PC-9 (cell line): ENCODE data around the gene ZNF516. TPM values are rescaled to one million over a fixed set of nuclear protein-coding genes. Genes with fewer than 3 reads are reported as not detected.
"Not testable (repeated sequence)": the region's sequence is repeated elsewhere in the genome, so short reads cannot be mapped to it uniquely, and the experiment has no call there.

Source experiments
- BruUV-seq: library from RNA; stranded (reverse); fragments of 400-500 nt; replicated peaks from 2 replicates; lab custom pipeline; 2021; lab: Mats Ljungman, UMichigan
- CTCF ChIA-PET: fragments of 300-600 bp; sonication (Branson Sonifier 250); formaldehyde crosslinking; loops from one replicate; lab custom pipeline; 2022; ENCODE audit warnings: antibody characterized with exemption; lab: Charles Lee
- POLR2A ChIA-PET: fragments of 300-600 bp; sonication (Branson Sonifier 250); formaldehyde crosslinking; loops from one replicate; lab custom pipeline; 2022; ENCODE audit warnings: antibody characterized with exemption; ENCODE audit not compliant: unreplicated experiment; lab: Charles Lee
- DNase-seq, 2 experiments: peaks; one replicate each; pipeline versions ENCODE4 v3.0.0 to v3.0.0-alpha.2; 2015 to 2022; ENCODE audit warnings: mixed read lengths in 1 of 2
- H2AFZ ChIP-seq: fragments of 200-600 bp; sonication (generic); 2 replicates; pipeline ENCODE4 v1.8.1; 2017; ENCODE audit warnings: antibody characterized with exemption
- H3F3A ChIP-seq: fragments of 200-600 bp; sonication (generic); 2 replicates; pipeline ENCODE4 v1.8.1; 2017; ENCODE audit warnings: antibody characterized with exemption, mild to moderate bottlenecking, low read depth; ENCODE audit not compliant: insufficient read depth
- H3K27ac ChIP-seq: fragments of 200-600 bp; sonication (generic); 2 replicates; pipeline ENCODE4 v1.6.1; 2016; ENCODE audit warnings: mixed run types
- H3K27me3 ChIP-seq: fragments of 200-600 bp; sonication (generic); 2 replicates; pipeline ENCODE4 v1.6.1; 2016; ENCODE audit warnings: low read depth, mixed run types; ENCODE audit not compliant: insufficient read depth
- H3K36me3 ChIP-seq: fragments of 200-600 bp; sonication (generic); 2 replicates; pipeline ENCODE4 v1.6.1; 2016; ENCODE audit warnings: low read depth, mixed run types
- H3K4me1 ChIP-seq: fragments of 200-600 bp; sonication (generic); replicated peaks from 2 replicates; pipeline ENCODE4 v1.6.1; 2016; ENCODE audit warnings: mixed run types; ENCODE audit not compliant: insufficient read depth
- H3K4me2 ChIP-seq: fragments of 200-600 bp; sonication (generic); 2 replicates; pipeline ENCODE4 v1.6.1; 2017; ENCODE audit warnings: mixed run types
- H3K4me3 ChIP-seq: fragments of 200-600 bp; sonication (generic); 2 replicates; pipeline ENCODE4 v1.6.1; 2016; ENCODE audit warnings: mixed run types
- H3K79me2 ChIP-seq: fragments of 200-600 bp; sonication (generic); 2 replicates; pipeline ENCODE4 v1.6.1; 2017; ENCODE audit warnings: low read depth, mixed run types
- H3K9me2 ChIP-seq: fragments of 200-600 bp; sonication (generic); 2 replicates; pipeline ENCODE4 v1.8.1; 2017; ENCODE audit warnings: mild to moderate bottlenecking; ENCODE audit not compliant: insufficient read depth
- H3K9me3 ChIP-seq: fragments of 200-600 bp; sonication (generic); 2 replicates; pipeline ENCODE4 v1.8.1; 2016; ENCODE audit warnings: low read depth; ENCODE audit not compliant: insufficient read depth
- H4K20me1 ChIP-seq: fragments of 200-600 bp; sonication (generic); 2 replicates; pipeline ENCODE4 v1.8.1; 2017; ENCODE audit not compliant: insufficient read depth
- EZH2 ChIP-seq: fragments of 200-600 bp; sonication (generic); IDR thresholded peaks from 2 replicates; pipeline ENCODE4 v1.8.0; 2017; ENCODE audit warnings: antibody characterized with exemption, low read depth
- intact Hi-C: fragments of 100-400 bp; cut with micrococcal nuclease; formaldehyde crosslinking; loops from one replicate; pipeline ENCODE4 v1.10.0; 2022; ENCODE audit not compliant: unreplicated experiment
- total RNA-seq: library from RNA; stranded (reverse); gene quantifications from 2 replicates; pipeline ENCODE4 v1.2.3, GENCODE V29; 2021
- TF ChIP-seq, protein P1 (sequence below): fragments of 200-600 bp; sonication (generic); conservative IDR thresholded peaks from 2 replicates; pipeline ENCODE4 v1.6.1; 2017; ENCODE audit warnings: mixed run types, antibody characterized with exemption, mild to moderate bottlenecking, moderate library complexity

Gene ZNF516
- total RNA-seq, 1 experiment from 2014 or later: 32.7 TPM

DNA sequence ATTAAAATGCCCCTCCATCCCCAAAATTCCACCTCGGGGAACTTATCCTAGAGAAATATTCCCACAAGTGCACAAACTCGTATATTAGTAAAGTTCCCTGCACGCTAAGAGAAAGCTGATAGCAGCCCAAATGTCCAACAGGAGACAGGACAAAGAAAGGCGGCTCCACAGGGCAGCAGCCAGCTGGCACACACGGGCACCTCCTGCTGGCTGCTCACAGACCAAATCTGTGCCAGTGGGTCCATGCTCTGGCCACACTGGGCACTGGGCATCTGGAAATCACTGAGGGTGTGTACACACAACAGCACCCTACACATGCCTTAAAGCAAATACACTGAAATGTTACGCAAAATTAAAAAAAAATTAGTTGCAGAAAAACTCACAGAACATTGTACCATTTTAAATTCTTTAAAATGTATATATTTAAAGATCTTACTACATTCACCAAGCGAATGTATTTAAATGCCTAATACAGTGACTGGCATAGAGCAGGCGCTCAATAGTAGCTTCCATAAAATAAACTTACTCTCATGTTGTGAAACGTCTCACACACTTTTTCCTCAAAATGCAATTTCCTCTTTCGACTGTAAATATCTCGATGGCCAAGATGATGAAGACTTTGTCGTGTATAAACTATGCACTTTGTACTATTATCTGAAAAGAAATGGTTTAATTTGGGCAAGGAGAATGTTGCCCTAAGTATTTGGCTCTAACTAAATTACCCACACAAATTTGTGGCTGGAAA lies 19.4 kb downstream of the ZNF516 start:
- ChIA-PET CTCF (interaction anchor here (0.6 to 0.9 kb wide), 2 partner anchors 144 to 212 kb away, joined by 3 to 4 read pairs; no protein-coding TSS in a partner anchor), POLR2A (no interaction called here)
- no peak for DNase-seq

DNA sequence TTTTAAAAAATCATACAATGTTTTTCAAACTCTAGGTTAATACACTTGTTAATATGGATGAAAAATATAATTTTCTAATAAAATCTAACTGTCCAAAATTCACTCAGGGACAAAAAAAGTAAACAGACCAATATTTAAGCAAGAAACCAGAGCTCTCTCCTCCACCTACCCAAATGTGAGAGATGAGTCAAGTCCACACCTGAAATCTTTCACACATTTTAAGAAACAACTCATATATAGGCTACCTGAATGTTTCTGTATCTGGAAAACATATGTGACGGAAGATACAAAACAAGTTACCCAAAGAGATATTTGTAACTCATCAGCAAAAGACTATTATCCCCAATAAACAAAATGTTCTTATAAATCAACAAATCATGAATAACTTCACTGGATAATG lies 20.2 kb downstream of the ZNF516 start:
- intact Hi-C loops: loop anchor here (5.0 kb wide), 1 partner anchor 92 kb away; no protein-coding TSS in a partner anchor
- Histone ChIP-seq H2AFZ (no peak overlapping the region), H3K9me2 (no peaks in the 10 kb centered on the region), H3F3A (peaks cover 36% of the 10 kb centered on the region), H3K4me2 (no peak overlapping the region), H3K27ac (peak overlapping the region; percentile 94), H3K9me3 (no peaks in the 10 kb centered on the region), H3K36me3 (no peaks in the 10 kb centered on the region; the same call in 1 of the 2 replicates), H3K27me3 (no peaks in the 10 kb centered on the region), H3K4me3 (no peak overlapping the region), H4K20me1 (peaks cover 6% of the 10 kb centered on the region), H3K4me1 (peaks cover 51% of the 10 kb centered on the region), H3K79me2 (peaks cover 79% of the 10 kb centered on the region)
- ChIA-PET CTCF (no interaction called here), POLR2A (no interaction called here)
- DNase-seq: no peak
- TF ChIP-seq EZH2: no peak
- TF ChIP-seq, protein P1, sequence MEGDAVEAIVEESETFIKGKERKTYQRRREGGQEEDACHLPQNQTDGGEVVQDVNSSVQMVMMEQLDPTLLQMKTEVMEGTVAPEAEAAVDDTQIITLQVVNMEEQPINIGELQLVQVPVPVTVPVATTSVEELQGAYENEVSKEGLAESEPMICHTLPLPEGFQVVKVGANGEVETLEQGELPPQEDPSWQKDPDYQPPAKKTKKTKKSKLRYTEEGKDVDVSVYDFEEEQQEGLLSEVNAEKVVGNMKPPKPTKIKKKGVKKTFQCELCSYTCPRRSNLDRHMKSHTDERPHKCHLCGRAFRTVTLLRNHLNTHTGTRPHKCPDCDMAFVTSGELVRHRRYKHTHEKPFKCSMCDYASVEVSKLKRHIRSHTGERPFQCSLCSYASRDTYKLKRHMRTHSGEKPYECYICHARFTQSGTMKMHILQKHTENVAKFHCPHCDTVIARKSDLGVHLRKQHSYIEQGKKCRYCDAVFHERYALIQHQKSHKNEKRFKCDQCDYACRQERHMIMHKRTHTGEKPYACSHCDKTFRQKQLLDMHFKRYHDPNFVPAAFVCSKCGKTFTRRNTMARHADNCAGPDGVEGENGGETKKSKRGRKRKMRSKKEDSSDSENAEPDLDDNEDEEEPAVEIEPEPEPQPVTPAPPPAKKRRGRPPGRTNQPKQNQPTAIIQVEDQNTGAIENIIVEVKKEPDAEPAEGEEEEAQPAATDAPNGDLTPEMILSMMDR: no peak
- BruUV-seq: no TSS peak

More for the DNA sequence above, 19.4 kb downstream of the ZNF516 start:
- H3K4me3 ChIP-seq: peak overlapping the region; percentile 46; the same call in 1 of the 2 replicates
- TF ChIP-seq, protein P1: no peak
- TF ChIP-seq EZH2: no peak
- no peaks in the 10 kb centered on the region for H3K9me3 ChIP-seq
- no peaks in the 10 kb centered on the region; the same call in none of the 2 replicates for H4K20me1 ChIP-seq
- no peaks in the 10 kb centered on the region for H3K9me2 ChIP-seq
- H3K27ac ChIP-seq: peak overlapping the region; percentile 94
- no peak overlapping the region for H2AFZ ChIP-seq
- peaks cover 36% of the 10 kb centered on the region for H3F3A ChIP-seq
- peaks cover 51% of the 10 kb centered on the region for H3K4me1 ChIP-seq
- peaks cover 74% of the 10 kb centered on the region for H3K79me2 ChIP-seq
- no peaks in the 10 kb centered on the region; the same call in 1 of the 2 replicates for H3K36me3 ChIP-seq
- peak overlapping the region; percentile 89 for H3K4me2 ChIP-seq
- no TSS peak for BruUV-seq
- intact Hi-C loops: loop anchor here (5.0 kb wide), 1 partner anchor 92 kb away; no protein-coding TSS in a partner anchor
- no peaks in the 10 kb centered on the region for H3K27me3 ChIP-seq

DNA sequence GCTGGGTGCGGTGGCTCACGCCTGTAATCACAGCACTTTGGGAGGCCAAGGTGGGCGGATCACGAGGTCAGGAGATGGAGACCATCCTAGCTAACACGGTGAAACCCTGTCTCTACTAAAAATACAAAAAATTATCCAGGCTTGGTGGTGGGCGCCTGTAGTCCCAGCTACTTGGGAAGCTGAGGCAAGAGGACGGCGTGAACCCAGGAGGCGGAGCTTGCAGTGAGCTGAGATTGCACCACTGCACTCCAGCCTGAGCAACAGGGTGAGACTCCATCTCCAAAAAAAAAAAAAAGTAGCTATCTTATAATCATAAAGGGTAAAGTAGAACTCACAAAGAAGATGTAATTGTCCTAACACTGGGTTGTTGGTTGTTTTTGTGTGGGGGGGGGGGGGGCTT lies 21.5 kb downstream of the ZNF516 start:
- H3K36me3 ChIP-seq, intact Hi-C loops, H3K9me2 ChIP-seq, H3K27me3 ChIP-seq, POLR2A ChIA-PET, BruUV-seq, DNase-seq, CTCF ChIA-PET, H4K20me1 ChIP-seq, H3K4me2 ChIP-seq, H2AFZ ChIP-seq, H3K27ac ChIP-seq, H3K9me3 ChIP-seq, H3K4me3 ChIP-seq: not testable (repeated sequence)
- Histone ChIP-seq H3K4me1 (peaks cover 41% of the 10 kb centered on the region), H3K79me2 (peaks cover 73% of the 10 kb centered on the region), H3F3A (peaks cover 34% of the 10 kb centered on the region)
